Loucy (cell line): Measurements from ENCODE around the gene TTL.

Source experiments
- CTCF ChIP-seq: fragments of 200-600 bp; sonication (generic); conservative IDR thresholded peaks from 2 replicates; pipeline ENCODE4 v1.5.1; 2014; ENCODE audit warnings: mild to moderate bottlenecking, antibody characterized with exemption, low read length
- EZH2phosphoT487 ChIP-seq: fragments of 200-600 bp; IDR thresholded peaks from 2 replicates; pipeline ENCODE4 v1.6.1; 2018; ENCODE audit warnings: antibody characterized with exemption, mild to moderate bottlenecking, moderate library complexity, borderline replicate concordance

DNA sequence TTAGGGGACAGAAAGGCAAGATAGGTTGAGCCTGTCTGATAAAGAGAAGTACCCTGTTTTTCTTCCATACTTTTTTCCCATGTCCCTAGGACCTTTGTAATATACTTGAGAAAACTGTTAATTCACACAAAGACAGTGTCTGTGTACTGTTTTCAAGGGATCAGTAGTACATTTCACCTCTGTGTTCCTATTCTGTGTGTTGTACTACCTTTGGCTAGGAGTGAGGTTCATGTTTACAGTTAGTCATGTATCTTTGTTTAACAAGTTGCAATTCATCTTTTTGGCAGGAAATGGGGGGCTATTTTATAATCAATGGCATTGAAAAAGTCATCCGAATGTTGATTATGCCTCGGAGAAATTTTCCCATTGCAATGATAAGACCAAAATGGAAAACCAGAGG is 67.0 kb downstream of the TTL start:
- TF ChIP-seq CTCF (no peak), EZH2phosphoT487 (no peak)
